Measurements from ENCODE around the gene MAST2. TPM values are rescaled to one million over a fixed set of nuclear protein-coding genes. Genes with fewer than 3 reads are reported as not detected.
A peak's percentile ranks its signal among the peaks of the same experiment; 100 is the strongest.
"Not testable (repeated sequence)": the region's sequence is repeated elsewhere in the genome, so short reads cannot be mapped to it uniquely, and the experiment has no call there.

The MAST2 gene
- total RNA-seq, 1 experiment from 2014 or later: 14.2 TPM

DNA sequence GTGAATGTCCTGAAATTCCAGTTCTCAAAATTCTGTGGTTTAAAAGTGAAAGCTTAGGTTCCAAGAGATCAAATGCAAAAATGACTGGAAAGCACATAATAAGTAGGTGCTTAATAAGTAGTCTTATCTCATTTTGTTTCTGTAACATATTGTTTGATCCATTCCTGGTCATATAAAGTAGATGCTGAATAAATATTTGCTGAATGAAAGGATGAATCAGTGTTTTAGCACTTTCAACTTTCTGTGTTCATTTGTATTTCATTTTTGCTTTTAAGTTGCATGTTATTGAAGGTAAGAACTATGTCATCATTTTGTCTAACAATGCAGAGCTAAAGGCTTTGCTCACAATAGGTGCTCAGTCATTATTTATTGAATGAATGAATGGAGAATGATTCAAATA lies 6.3 kb downstream of the MAST2 start:
- DNase-seq (ENCODE audit: low read depth): no peak

- no peak for DNase-seq (ENCODE audit: low read depth)
Observed at GRCh38 chr1:45814776-45815175, 11.4 kb downstream of the MAST2 start.

GRCh38 chr1:45815667-45816458 lies 12.5 kb downstream of the MAST2 start:
- DNase-seq (ENCODE audit: low read depth): peak; percentile 65

DNA sequence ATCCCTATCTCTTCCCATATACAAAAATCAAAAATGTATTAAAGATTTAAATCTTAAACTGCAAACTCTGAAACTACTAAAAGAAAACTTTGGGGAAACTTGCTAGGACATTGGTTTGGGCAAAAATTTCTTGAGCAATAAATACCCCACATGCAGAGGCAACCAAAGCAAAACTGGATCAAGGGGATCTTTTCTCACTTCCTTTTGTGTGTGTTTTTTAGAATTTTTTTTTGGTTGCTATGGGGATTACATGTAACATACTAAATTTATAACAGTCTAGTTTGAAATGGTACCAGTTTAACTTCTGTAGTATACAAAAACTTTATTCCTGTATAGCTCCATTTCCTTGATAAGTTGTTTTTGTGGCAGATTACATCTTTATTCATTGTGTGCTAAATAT lies 16.8 kb downstream of the MAST2 start:
- DNase-seq (ENCODE audit: low read depth): no peak

DNA sequence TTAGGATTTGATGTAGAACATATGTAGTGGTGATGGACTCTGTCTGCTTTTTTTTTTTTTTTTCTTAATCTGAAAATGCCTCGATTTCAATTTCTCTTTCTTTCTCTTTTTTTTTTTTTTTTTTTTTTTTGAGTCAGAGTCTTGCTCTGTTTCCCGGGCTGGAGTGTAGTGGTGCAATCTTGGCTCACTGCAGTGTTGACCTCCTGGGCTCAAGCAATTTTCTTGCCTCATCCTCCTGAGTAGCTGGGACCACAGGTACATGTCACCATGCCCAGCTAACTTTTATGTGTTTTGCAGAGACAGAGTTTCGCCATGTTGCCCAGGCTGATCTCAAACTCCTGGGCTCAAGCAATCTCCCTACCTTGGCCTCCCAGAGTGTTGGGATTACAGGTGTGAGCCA lies 17.4 kb downstream of the MAST2 start:
- no peak for DNase-seq (ENCODE audit: low read depth)

DNA sequence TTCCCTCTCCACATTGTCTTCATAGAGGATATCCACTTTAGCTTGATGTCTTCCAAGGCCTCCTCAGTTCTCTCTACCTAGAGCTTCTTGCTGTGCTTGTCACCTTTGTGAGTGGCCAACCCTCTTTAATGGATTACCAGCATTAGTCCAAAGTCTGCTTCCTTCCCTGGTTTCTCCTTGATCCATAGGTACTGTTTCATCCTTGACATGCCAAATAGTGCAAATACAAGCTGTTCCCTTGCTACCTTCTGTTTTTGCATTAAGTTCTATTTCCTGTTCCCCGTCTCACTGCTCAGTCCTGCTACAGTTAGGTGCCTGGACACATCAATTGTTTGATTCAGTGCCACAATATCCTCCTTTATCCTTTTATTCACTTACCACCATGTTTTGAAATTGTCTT lies 19.2 kb downstream of the MAST2 start:
- no peak for DNase-seq (ENCODE audit: low read depth)

DNA sequence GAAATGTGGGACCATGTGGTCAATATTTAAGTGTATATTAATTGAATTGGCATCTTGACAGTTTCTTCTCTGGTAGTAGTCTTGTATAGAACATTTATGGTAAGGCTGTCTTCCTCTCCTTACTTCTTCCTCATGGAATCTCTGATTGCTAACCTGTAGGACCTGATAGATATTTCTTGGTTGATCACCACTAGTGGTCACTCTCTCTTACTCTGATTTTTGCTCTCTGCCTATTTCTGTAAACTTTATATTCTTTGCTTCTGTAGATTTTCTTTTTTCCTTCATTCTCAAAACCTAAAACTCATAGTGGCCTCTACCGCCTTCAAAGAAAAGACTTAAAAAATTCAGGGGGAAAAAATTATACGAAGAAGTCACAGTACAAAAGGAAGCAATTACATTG lies 21.2 kb downstream of the MAST2 start:
- DNase-seq (ENCODE audit: low read depth): no peak

GRCh38 chr1:45827256-45827655 lies 23.8 kb downstream of the MAST2 start:
- no peak for DNase-seq (ENCODE audit: low read depth)

- no peak for DNase-seq (ENCODE audit: low read depth)
Observed at GRCh38 chr1:45828841-45829240, 25.4 kb downstream of the MAST2 start.

GRCh38 chr1:45833361-45833760 lies 29.9 kb downstream of the MAST2 start:
- no peak for DNase-seq (ENCODE audit: low read depth)

GRCh38 chr1:45834689-45835088 lies 31.3 kb downstream of the MAST2 start:
- DNase-seq (ENCODE audit: low read depth): no peak

DNA sequence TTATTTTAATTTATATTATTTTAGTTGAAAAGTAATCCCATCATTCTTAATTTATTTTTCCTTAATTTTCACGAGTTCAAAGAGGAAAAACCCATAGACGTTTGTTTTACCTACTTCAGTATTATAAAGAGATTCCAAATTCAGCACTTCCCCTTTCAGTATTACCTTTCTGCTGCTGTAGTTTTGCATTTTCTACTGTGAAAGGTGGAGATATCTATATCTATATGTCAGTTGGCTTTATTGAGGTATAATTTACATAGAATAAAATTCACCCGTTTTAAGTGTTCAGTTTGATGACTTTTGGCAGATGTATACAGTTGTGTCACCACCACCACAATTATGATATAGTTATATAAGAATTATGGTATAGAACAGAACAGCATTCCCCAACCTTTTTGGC lies 33.0 kb downstream of the MAST2 start:
- no peak for DNase-seq (ENCODE audit: low read depth)

- not testable (repeated sequence) for DNase-seq (ENCODE audit: low read depth)
Observed at GRCh38 chr1:45836861-45837260, 33.4 kb downstream of the MAST2 start.

GRCh38 chr1:45838322-45838721 lies 34.9 kb downstream of the MAST2 start:
- DNase-seq (ENCODE audit: low read depth): not testable (repeated sequence)

DNA sequence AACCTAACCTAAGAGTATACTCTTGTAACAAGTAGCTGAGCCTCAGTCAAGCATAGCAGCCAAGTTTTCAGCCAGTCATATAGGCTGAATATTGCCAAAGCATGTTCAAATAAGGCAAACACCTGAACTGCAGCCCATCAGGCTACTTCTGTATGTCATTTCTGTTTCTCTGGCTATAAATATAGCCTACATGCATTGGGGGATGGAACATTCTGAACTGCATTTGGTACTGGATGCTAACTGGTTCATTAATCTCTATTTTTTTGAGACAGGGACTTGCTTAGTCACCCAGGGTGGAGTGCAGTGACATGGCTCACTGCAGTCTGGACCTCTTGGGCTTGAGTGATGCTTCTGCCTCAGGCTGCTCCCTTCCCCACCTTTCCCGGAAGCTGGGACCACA lies 37.3 kb downstream of the MAST2 start:
- peak; percentile 25 for DNase-seq (ENCODE audit: low read depth)

DNA sequence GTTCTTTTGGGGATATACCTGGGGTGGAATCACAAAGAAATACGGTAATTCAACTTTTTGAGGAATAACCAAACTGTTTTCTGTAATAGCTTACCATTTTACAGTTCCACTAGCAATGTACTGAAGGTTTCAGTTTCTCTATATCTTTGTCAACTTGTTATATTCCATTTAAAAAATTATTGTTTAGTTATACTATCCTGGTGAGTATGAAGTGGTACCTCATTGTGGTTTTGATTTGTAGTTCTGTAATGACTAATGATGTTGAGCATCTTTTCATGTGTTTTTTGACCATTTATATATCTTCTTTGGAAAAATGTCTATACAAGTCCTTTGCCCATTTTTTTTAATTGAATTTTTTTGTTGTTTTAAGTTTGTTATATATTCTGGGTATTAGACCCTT lies 39.4 kb downstream of the MAST2 start:
- DNase-seq (ENCODE audit: low read depth): no peak

GRCh38 chr1:45843474-45843905 lies 40.1 kb downstream of the MAST2 start:
- peak; percentile 29 for DNase-seq (ENCODE audit: low read depth)

GRCh38 chr1:45844000-45844399 lies 40.6 kb downstream of the MAST2 start:
- DNase-seq (ENCODE audit: low read depth): not testable (repeated sequence)

- peak; percentile 27 for DNase-seq (ENCODE audit: low read depth)
Observed at GRCh38 chr1:45846931-45847330, 43.5 kb downstream of the MAST2 start.

- DNase-seq (ENCODE audit: low read depth): no peak
Observed at GRCh38 chr1:45848097-45848496, 44.7 kb downstream of the MAST2 start.

- DNase-seq (ENCODE audit: low read depth): no peak
Observed at GRCh38 chr1:45848714-45849113, 45.3 kb downstream of the MAST2 start.

- no peak for DNase-seq (ENCODE audit: low read depth)
Observed at GRCh38 chr1:45850017-45850416, 46.6 kb downstream of the MAST2 start.

GRCh38 chr1:45854724-45855123 lies 51.3 kb downstream of the MAST2 start:
- DNase-seq (ENCODE audit: low read depth): no peak

All from RPMI7951 (cell line).